Ovary (tissue), 9 donors: ENCODE data around the gene NOC4L. TPM values are rescaled to one million over a fixed set of nuclear protein-coding genes. Genes with fewer than 3 reads are reported as not detected.

ENCODE experiments used
- DNase-seq, 5 donors: peaks; one replicate each; pipeline ENCODE4 v3.0.0-alpha.2; 2019 to 2020
- H3K27ac ChIP-seq, 2 donors: fragments of 200-600 bp; one replicate each; pipeline versions ENCODE4 v1.5.1 to v1.8.0; 2019 to 2022
- H3K27me3 ChIP-seq: fragments of 200-600 bp; one replicate; pipeline ENCODE4 v1.8.0; 2022
- H3K36me3 ChIP-seq: fragments of 200-600 bp; sonication (generic); one replicate; pipeline ENCODE4 v1.5.1; 2019
- H3K4me1 ChIP-seq: one replicate; pipeline ENCODE4 v1.8.1; 2013; ENCODE audit warnings: mild to moderate bottlenecking, moderate library complexity; ENCODE audit not compliant: insufficient read depth
- H3K4me3 ChIP-seq: fragments of 200-600 bp; sonication (generic); one replicate; pipeline ENCODE4 v1.5.1; 2017
- H3K9me3 ChIP-seq, 2 donors: fragments of 200-600 bp in 1 of 2; sonication (generic) in 1 of 2; one replicate each; pipeline versions ENCODE4 v1.5.1 to v1.8.1; 2013 to 2019; ENCODE audit warnings: mild to moderate bottlenecking in 1 of 2, moderate library complexity in 1 of 2
- CTCF ChIP-seq, 3 donors: fragments of 450-650 bp in 2 of 3; fragments of 200-600 bp in 1 of 3; IDR thresholded peaks; one replicate each; pipeline versions ENCODE4 v1.5.1 to v1.8.0; 2016 to 2022; ENCODE audit warnings: antibody characterized with exemption in 3 of 3, mild to moderate bottlenecking in 1 of 3
- EP300 ChIP-seq: sonication (generic); formaldehyde crosslinking; IDR thresholded peaks from one replicate; pipeline ENCODE4 v1.6.1; 2017; ENCODE audit warnings: antibody characterized with exemption
- POLR2A ChIP-seq: fragments of 450-650 bp; IDR thresholded peaks from one replicate; pipeline ENCODE4 v1.6.1; 2017; ENCODE audit warnings: antibody characterized with exemption, mild to moderate bottlenecking, moderate library complexity
- WGBS, 3 donors: extraction: QIAGEN DNeasy Blood & Tissue Kit in 1 of 3; methylation state at CpG; one replicate each; pipeline versions ENCODE4 v1.1.5 to v1.1.7; 2013 to 2017; 5-methylcytosine and 5-hydroxymethylcytosine counted together
- intact Hi-C, 4 donors: fragments of 100-400 bp; cut with DNase I; formaldehyde crosslinking; loops; one replicate each; pipeline versions ENCODE4 v1.11.0 to v1.15.1; 2022 to 2023
- polyA plus RNA-seq, 2 donors: library from polyadenylated mRNA; stranded (reverse); fragments of 200-250 nt in 1 of 2; fragments of 350-450 nt in 1 of 2; fragmentation: Illumina TruSeq in 1 of 2; extraction: RNeasy Lipid Tissue Mini Kit (QIAGEN cat#74804) in 1 of 2; gene quantifications; one replicate each; pipeline ENCODE4 v1.2.3, GENCODE V29; 2013 to 2014
- total RNA-seq, 7 donors: library from RNA; depleted of rRNA in 2 of 7; stranded (reverse); fragments of >200 nt in 2 of 7; fragmentation: NEBNext Ultra II Directional in 3 of 7; extraction: Animal tissue kit (Norgen Biotek cat#: 25700) in 3 of 7; gene quantifications; one replicate each; pipeline versions ENCODE4 v1.1.0 to v1.2.4, GENCODE V29; 2016 to 2023
- donor health status: DM: no; HTN: no; CAD: no; lungs with moderate emphysema.
- donor health status: DM: no; HTN: no; CAD: no.
- donor health status: Bipolar disorder and iron deficiency.
- donor health status: DM: yes; HTN: yes; CAD: no.
- donor health status: DM: no; HTN: no; CAD: no.
- donor health status: DM: yes; HTN: yes; CAD: no.

NOC4L gene
- total and polyA plus RNA-seq, 9 donors = 1.2 to 24.6 (median 18.5) TPM

DNA sequence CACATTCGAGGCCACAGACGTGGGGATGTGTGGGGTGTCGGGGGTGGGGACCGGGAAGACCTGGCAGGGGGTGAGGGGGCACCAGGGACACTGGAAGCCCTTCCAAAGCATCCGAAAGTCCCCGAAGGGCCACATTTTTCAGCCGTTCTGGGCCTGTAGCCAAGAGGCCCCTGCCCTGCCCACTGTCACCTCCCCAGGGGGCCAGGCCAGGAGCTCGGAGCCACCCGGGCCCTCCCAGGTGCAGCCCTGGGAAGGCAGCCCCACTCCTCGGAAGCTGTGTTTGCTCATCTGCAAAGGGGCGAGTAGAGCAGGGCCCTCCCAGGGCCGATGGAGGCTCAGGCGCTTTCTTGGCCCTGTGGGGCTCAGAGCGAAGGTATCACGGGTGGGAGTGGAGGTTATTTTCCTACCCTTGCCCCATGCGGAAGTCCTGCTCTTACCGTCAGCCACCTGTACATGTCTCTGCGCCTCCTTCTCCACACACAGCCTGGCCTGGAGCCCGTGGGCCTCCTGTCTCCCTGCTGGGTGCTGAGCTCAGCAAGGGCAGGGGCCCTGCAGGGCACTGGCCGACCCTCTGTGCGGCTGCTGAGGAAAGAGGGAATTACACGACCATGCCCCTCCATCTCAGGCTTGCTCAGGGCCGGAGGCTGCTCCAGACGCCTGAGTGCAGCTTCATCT, 27.2 kb downstream of the NOC4L start:
- no peaks in the 10 kb centered on the region for H3K27me3 ChIP-seq
- TF ChIP-seq CTCF (IDR thresholded peaks at IDR 0.05) (no peak), EP300 (no peak), POLR2A (no peak)
- H3K4me3 ChIP-seq = no peak overlapping the region
- WGBS, 3 donors = 44 to 49% (median 46%) methylated on average over 23 to 24 of the region's 24 CpGs
- DNase-seq = peak in 1 of 5 donors; percentile 12
- no peak overlapping the region for H3K27ac ChIP-seq
- no peaks in the 10 kb centered on the region for H3K36me3 ChIP-seq
- no peaks in the 10 kb centered on the region for H3K9me3 ChIP-seq
- H3K4me1 ChIP-seq = no peaks in the 10 kb centered on the region
- intact Hi-C loops = no loop called here

DNA sequence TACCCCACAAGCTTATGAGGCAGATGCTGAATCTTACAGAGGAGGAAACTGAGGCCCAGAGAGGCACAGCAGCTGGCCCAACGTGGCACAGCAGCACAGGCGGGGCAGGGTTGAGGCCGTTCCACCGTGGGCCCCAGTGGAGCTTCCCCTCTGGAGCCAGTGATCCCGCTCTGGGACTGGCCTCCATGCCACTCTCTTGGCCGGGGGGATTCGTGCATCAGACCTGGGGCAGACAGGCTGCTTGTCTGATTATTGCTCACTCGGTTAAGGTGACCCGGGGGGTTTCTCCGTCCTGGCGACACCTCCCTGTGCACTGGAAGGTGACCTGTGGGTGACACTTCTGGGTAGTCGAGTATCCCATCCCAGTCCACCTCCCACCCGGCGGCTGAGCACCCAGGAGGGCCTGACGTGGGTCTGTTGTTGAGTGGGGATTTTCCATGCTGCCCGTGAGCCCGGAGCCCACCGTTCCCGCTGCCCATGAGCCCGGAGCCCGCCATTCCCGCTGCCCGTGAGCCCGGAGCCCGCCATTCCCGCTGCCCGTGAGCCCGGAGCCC, 27.8 kb downstream of the NOC4L start:
- Histone ChIP-seq H3K9me3 (no peaks in the 10 kb centered on the region), H3K4me3 (no peak overlapping the region), H3K4me1 (no peaks in the 10 kb centered on the region), H3K27ac (no peak overlapping the region), H3K36me3 (no peaks in the 10 kb centered on the region), H3K27me3 (no peaks in the 10 kb centered on the region)
- TF ChIP-seq POLR2A (no peak), EP300 (no peak), CTCF (IDR thresholded peaks at IDR 0.05) (no peak)
- intact Hi-C loops = no loop called here
- 68 to 81% (median 79%) methylated on average over 27 to 28 of the region's 28 CpGs for WGBS, 3 donors
- DNase-seq = peak in 1 of 5 donors; percentile 12

DNA sequence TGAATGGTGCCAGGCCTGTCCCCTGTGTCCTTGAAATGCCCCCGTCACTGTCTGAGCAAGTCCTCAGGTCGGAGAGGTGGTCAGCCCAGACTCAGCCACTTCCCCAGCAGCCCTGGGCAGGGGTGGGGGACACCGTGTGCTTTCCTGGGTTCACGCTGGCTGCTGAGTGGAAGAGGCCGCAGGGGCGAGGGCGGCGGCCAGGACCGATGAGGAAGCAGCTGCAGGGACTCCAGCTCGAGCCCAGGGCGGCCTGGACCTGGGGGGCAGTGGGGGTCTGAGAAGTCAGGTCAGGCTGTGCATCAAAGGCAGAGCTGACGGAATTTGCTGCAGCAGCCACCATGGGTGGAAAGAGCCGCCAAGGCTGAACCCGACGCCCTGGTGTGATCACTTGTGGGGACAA, 28.4 kb downstream of the NOC4L start:
- no peak overlapping the region for H3K4me3 ChIP-seq
- intact Hi-C loops = no loop called here
- no peaks in the 10 kb centered on the region for H3K27me3 ChIP-seq
- no peaks in the 10 kb centered on the region for H3K4me1 ChIP-seq
- H3K9me3 ChIP-seq = no peaks in the 10 kb centered on the region
- no peak overlapping the region for H3K27ac ChIP-seq
- 60 to 67% (median 62%) methylated on average over 12 to 15 of the region's 15 CpGs for WGBS, 3 donors
- DNase-seq = peak in 1 of 5 donors; percentile 8
- TF ChIP-seq CTCF (IDR thresholded peaks at IDR 0.05) = no peak
- TF ChIP-seq POLR2A = no peak
- TF ChIP-seq EP300 = no peak
- no peaks in the 10 kb centered on the region for H3K36me3 ChIP-seq

DNA sequence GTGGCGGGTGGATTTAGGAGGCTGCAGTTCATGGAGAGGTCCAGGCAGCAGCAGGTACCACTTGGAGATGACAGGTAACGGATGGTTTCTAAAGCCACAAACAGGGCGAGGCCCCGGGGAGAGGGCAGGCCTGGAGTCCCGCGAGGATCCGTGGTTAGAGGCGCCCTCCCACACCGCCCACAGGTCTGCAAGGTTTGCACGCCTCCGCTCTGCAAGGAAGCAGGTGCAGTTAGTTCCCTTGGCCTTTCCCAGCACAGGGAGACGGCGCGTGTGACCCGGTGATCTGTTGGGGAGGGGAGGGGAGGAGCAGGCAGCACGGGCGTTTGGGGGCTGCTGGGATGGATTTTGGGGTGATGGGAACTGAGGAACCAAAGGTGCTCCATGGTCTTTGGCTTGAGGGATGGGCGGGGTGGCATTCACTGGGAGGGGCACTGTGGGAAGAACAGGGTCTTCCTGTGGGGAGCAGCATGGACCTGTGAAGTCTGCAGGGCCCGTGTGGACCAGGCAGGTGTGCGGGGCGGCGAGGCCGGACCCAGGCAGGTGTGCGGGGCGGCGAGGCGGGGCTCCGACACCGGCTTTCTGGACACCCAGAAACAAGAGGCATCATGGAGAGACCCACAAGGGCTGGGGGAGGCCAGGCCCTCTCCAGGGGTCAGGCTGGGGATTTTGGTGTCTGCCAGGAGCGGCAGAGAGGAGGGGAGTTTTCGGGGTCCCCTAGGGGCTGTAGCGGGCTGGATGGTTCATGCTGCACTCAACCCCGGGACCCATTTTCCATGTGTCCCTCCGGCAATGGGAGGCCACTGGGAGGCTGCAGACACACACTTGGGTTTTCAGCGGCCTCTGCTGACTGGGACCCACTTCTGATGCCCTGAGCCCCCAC, 29.1 kb downstream of the NOC4L start:
- intact Hi-C loops = no loop called here
- Histone ChIP-seq H3K27ac (no peak overlapping the region), H3K9me3 (no peaks in the 10 kb centered on the region), H3K27me3 (no peaks in the 10 kb centered on the region), H3K4me3 (no peak overlapping the region), H3K36me3 (no peaks in the 10 kb centered on the region), H3K4me1 (no peaks in the 10 kb centered on the region)
- DNase-seq = peak in 1 of 5 donors; percentile 9
- TF ChIP-seq POLR2A (no peak), CTCF (IDR thresholded peaks at IDR 0.05) (no peak), EP300 (no peak)
- WGBS, 3 donors = 54 to 66% (median 55%) methylated on average over 30 to 35 of the region's 35 CpGs
